CD14-positive monocyte (primary cell): Measurements from ENCODE around the gene FIBCD1. TPM values are rescaled to one million over a fixed set of nuclear protein-coding genes. Genes with fewer than 3 reads are reported as not detected.
A peak's percentile ranks its signal among the peaks of the same experiment; 100 is the strongest.

Experiments used
- DNase-seq, 3 donors: peaks; one replicate each; pipeline ENCODE4 v3.0.0-alpha.2; 2011 to 2022
- H2AFZ ChIP-seq: 2 replicates; pipeline ENCODE4 v1.6.0; 2012; ENCODE audit warnings: mild to moderate bottlenecking, low read depth, low read length, inconsistent platforms; ENCODE audit not compliant: insufficient read depth, poor library complexity, severe bottlenecking
- H3K27ac ChIP-seq, 2 donors: 1 replicate in 1 of 2; 2 replicates in 1 of 2; pipeline ENCODE4 v1.5.1; 2012 to 2013; ENCODE audit warnings: low read length in 2 of 2, control low read depth in 1 of 2, inconsistent platforms in 1 of 2, low read depth in 1 of 2, mild to moderate bottlenecking in 1 of 2
- H3K27me3 ChIP-seq, 2 donors: one replicate each; pipeline versions ENCODE4 v1.6.0 to v1.6.1; 2011 to 2013; ENCODE audit warnings: low read length in 2 of 2; ENCODE audit not compliant: control insufficient read depth in 2 of 2, insufficient read depth in 2 of 2
- H3K36me3 ChIP-seq, 2 donors: replicated peaks in 1 of 2; 1 replicate in 1 of 2; 2 replicates in 1 of 2; pipeline versions ENCODE4 v1.5.1 to v1.6.1; 2012 to 2013; ENCODE audit warnings: low read length in 2 of 2, control low read depth in 1 of 2, inconsistent platforms in 1 of 2, mild to moderate bottlenecking in 1 of 2; ENCODE audit not compliant: insufficient read depth in 2 of 2, control insufficient read depth in 1 of 2
- H3K4me1 ChIP-seq, 2 donors: 1 replicate in 1 of 2; 2 replicates in 1 of 2; pipeline versions ENCODE4 v1.5.1 to v1.6.1; 2012 to 2013; ENCODE audit warnings: low read length in 2 of 2, control low read depth in 1 of 2, inconsistent platforms in 1 of 2, mild to moderate bottlenecking in 1 of 2, moderate library complexity in 1 of 2; ENCODE audit not compliant: insufficient read depth in 2 of 2, control insufficient read depth in 1 of 2
- H3K4me2 ChIP-seq: replicated peaks from 2 replicates; pipeline ENCODE3; 2012; ENCODE audit warnings: low read length, moderate library complexity, mild to moderate bottlenecking; ENCODE audit not compliant: poor library complexity, severe bottlenecking; ENCODE audit errors: extremely low read depth
- H3K4me3 ChIP-seq, 3 experiments: fragments of 200-600 bp in 1 of 3; sonication (generic) in 1 of 3; replicated peaks in 1 of 3; 1 replicate in 2 of 3; 2 replicates in 1 of 3; pipeline ENCODE4 v1.5.1; 2011 to 2013; ENCODE audit warnings: low read length in 3 of 3, mild to moderate bottlenecking in 3 of 3, control low read depth in 2 of 3, low read depth in 2 of 3, inconsistent platforms in 1 of 3, moderate library complexity in 1 of 3
- H3K79me2 ChIP-seq: 2 replicates; pipeline ENCODE4 v1.6.0; 2012; ENCODE audit warnings: mild to moderate bottlenecking, control low read depth, inconsistent platforms, low read length, moderate library complexity; ENCODE audit not compliant: insufficient read depth
- H3K9ac ChIP-seq: 2 replicates; pipeline ENCODE4 v1.6.0; 2017; ENCODE audit warnings: low read length, mild to moderate bottlenecking; ENCODE audit not compliant: insufficient read depth, poor library complexity, severe bottlenecking
- H3K9me3 ChIP-seq, 2 donors: replicated peaks in 1 of 2; 1 replicate in 1 of 2; 2 replicates in 1 of 2; pipeline versions ENCODE4 v1.5.1 to v1.6.1; 2012 to 2013; ENCODE audit warnings: low read length in 2 of 2, control low read depth in 1 of 2; ENCODE audit not compliant: control insufficient read depth in 1 of 2, insufficient read depth in 1 of 2
- H4K20me1 ChIP-seq: 2 replicates; pipeline ENCODE4 v1.6.0; 2012; ENCODE audit warnings: mild to moderate bottlenecking, low read length, control low read depth, moderate library complexity; ENCODE audit not compliant: insufficient read depth
- H3K27ac Mint-ChIP-seq, 7 donors: one replicate each; pipeline ENCODE4 v1.8.0; 2020; ENCODE audit warnings: mild to moderate bottlenecking in 7 of 7, mixed read lengths in 7 of 7, moderate library complexity in 6 of 7, inconsistent platforms in 2 of 7
- H3K27me3 Mint-ChIP-seq, 3 donors: one replicate each; pipeline ENCODE4 v1.8.0; 2021 to 2022; ENCODE audit warnings: low read depth in 3 of 3, mild to moderate bottlenecking in 3 of 3, mixed read lengths in 3 of 3, moderate library complexity in 3 of 3, inconsistent platforms in 1 of 3
- H3K36me3 Mint-ChIP-seq, 2 donors: one replicate each; pipeline ENCODE4 v1.8.0; 2020; ENCODE audit warnings: mixed read lengths in 2 of 2, inconsistent platforms in 1 of 2, mild to moderate bottlenecking in 1 of 2
- H3K4me1 Mint-ChIP-seq: one replicate; pipeline ENCODE4 v1.8.0; 2020; ENCODE audit warnings: mild to moderate bottlenecking, mixed read lengths
- H3K4me3 Mint-ChIP-seq, 2 donors: one replicate each; pipeline ENCODE4 v1.8.0; 2020; ENCODE audit warnings: mild to moderate bottlenecking in 2 of 2, mixed read lengths in 2 of 2, moderate library complexity in 1 of 2
- H3K9me3 Mint-ChIP-seq, 7 donors: one replicate each; pipeline ENCODE4 v1.8.0; 2020 to 2022; ENCODE audit warnings: mixed read lengths in 7 of 7, mild to moderate bottlenecking in 6 of 7, moderate library complexity in 6 of 7, inconsistent platforms in 2 of 7
- CTCF ChIP-seq: fragments of 200-600 bp; IDR thresholded peaks from one replicate; pipeline ENCODE4 v1.8.0; 2022; ENCODE audit warnings: antibody characterized with exemption, mild to moderate bottlenecking
- WGBS: methylation state at CpG from one replicate; pipeline ENCODE4 v1.1.5; 2013; ENCODE audit warnings: missing lambda C conversion rate; ENCODE audit not compliant: insufficient coverage; 5-methylcytosine and 5-hydroxymethylcytosine counted together
- intact Hi-C, 2 donors: fragments of 100-400 bp; cut with micrococcal nuclease; formaldehyde crosslinking; loops; one replicate each; pipeline versions ENCODE4 v1.15.0 to v1.15.1; 2023
- polyA plus RNA-seq, 3 donors: library from polyadenylated mRNA; depleted of rRNA in 1 of 3; unstranded in 2 of 3; stranded (reverse) in 1 of 3; fragments of 300-500 nt in 2 of 3; fragments of >200 nt in 1 of 3; fragmentation: Illumina TruSeq in 2 of 3; gene quantifications; 1 replicate in 2 of 3; 2 replicates in 1 of 3; pipeline ENCODE4 v1.2.3, GENCODE V29; 2012 to 2021

Gene FIBCD1
- polyA plus RNA-seq, 3 donors: not detected

GRCh38 chr9:130938184-130938651 lies 829 bp downstream of the FIBCD1 start:
- 3% methylated on average over 52 of the region's 52 CpGs for WGBS
- H3K27me3 ChIP-seq: peaks cover 20 to 80% of the 10 kb centered on the region in 2 donors
- H3K27ac ChIP-seq: no peak overlapping the region
- no peaks in the 10 kb centered on the region for H3K36me3 ChIP-seq
- no peak overlapping the region for H3K27ac Mint-ChIP-seq
- peak overlapping the region in 1 of 2 donors; percentile 80 for H3K4me3 Mint-ChIP-seq
- H3K4me1 ChIP-seq: peaks cover 0 to 10% of the 10 kb centered on the region in 2 donors
- peaks cover 62 to 91% (median 81%) of the 10 kb centered on the region in 3 donors for H3K27me3 Mint-ChIP-seq
- H2AFZ ChIP-seq: no peak overlapping the region
- TF ChIP-seq CTCF: no peak
- no peaks in the 10 kb centered on the region for H3K79me2 ChIP-seq
- no peak overlapping the region for H3K9ac ChIP-seq
- H3K36me3 Mint-ChIP-seq: peaks cover 0 to 9% of the 10 kb centered on the region in 2 donors
- no peaks in the 10 kb centered on the region for H4K20me1 ChIP-seq
- peaks cover 0 to 7% (median 3%) of the 10 kb centered on the region in 7 donors for H3K9me3 Mint-ChIP-seq
- no peak for DNase-seq
- peaks cover 10% of the 10 kb centered on the region for H3K4me1 Mint-ChIP-seq
- no peak overlapping the region for H3K4me3 ChIP-seq
- peaks cover 0 to 10% of the 10 kb centered on the region in 2 donors for H3K9me3 ChIP-seq
- intact Hi-C loops: no loop called here
- peak overlapping the region; percentile 64 for H3K4me2 ChIP-seq

GRCh38 chr9:130937146-130938076 lies 1.6 kb downstream of the FIBCD1 start:
- Histone ChIP-seq H3K9ac (no peak overlapping the region), H3K36me3 (no peaks in the 10 kb centered on the region), H3K4me2 (peak overlapping the region; percentile 64), H3K27ac (no peak overlapping the region), H3K27me3 (peaks cover 20 to 88% of the 10 kb centered on the region in 2 donors), H3K4me1 (peaks cover 0 to 10% of the 10 kb centered on the region in 2 donors), H4K20me1 (no peaks in the 10 kb centered on the region), H3K4me3 (no peak overlapping the region), H3K9me3 (peaks cover 0 to 10% of the 10 kb centered on the region in 2 donors), H2AFZ (no peak overlapping the region), H3K79me2 (no peaks in the 10 kb centered on the region)
- Mint-ChIP-seq H3K9me3 (peaks cover 0 to 7% (median 4%) of the 10 kb centered on the region in 7 donors), H3K4me3 (peak overlapping the region in 1 of 2 donors; percentile 80), H3K27ac (no peak overlapping the region), H3K27me3 (peaks cover 69 to 91% (median 84%) of the 10 kb centered on the region in 3 donors), H3K4me1 (peaks cover 10% of the 10 kb centered on the region), H3K36me3 (peaks cover 0 to 9% of the 10 kb centered on the region in 2 donors)
- intact Hi-C loops: no loop called here
- no peak for DNase-seq
- 60% methylated on average over 21 of the region's 23 CpGs for whole genome bisulfite sequencing
- TF ChIP-seq CTCF: no peak
